Thoracic aorta (tissue), 2 donors: ENCODE data around the gene DAW1. TPM values are rescaled to one million over a fixed set of nuclear protein-coding genes. Genes with fewer than 3 reads are reported as not detected.

Experiments
- ATAC-seq: fragments of 150-250 bp; one replicate; pipeline ENCODE4 v1.8.0; 2017; ENCODE audit warnings: low read depth; ENCODE audit not compliant: insufficient number of reproducible peaks, low FRiP score
- DNase-seq: peaks from one replicate; pipeline ENCODE4 v3.0.0-alpha.2; 2020; ENCODE audit warnings: low spot score
- H3K27ac ChIP-seq, 2 donors: fragments of 200-600 bp; sonication (generic); 1 replicate in 1 of 2; 2 replicates in 1 of 2; pipeline ENCODE4 v1.5.1; 2016; ENCODE audit warnings: mild to moderate bottlenecking in 2 of 2, moderate library complexity in 2 of 2
- H3K27me3 ChIP-seq: fragments of 200-600 bp; sonication (generic); replicated peaks from 2 replicates; pipeline ENCODE4 v1.6.0; 2016; ENCODE audit warnings: mild to moderate bottlenecking; ENCODE audit not compliant: insufficient read depth
- H3K36me3 ChIP-seq: fragments of 200-600 bp; sonication (generic); one replicate; pipeline ENCODE4 v1.5.1; 2016
- H3K4me1 ChIP-seq, 2 donors: fragments of 200-600 bp; sonication (generic); 1 replicate in 1 of 2; 2 replicates in 1 of 2; pipeline versions ENCODE4 v1.5.1 to v1.6.0; 2016; ENCODE audit warnings: low read depth in 2 of 2, mild to moderate bottlenecking in 1 of 2; ENCODE audit not compliant: control insufficient read depth in 1 of 2
- H3K4me3 ChIP-seq: fragments of 200-600 bp; sonication (generic); 2 replicates; pipeline ENCODE4 v1.5.1; 2016; ENCODE audit warnings: mild to moderate bottlenecking
- H3K9me3 ChIP-seq: fragments of 200-600 bp; sonication (generic); 2 replicates; pipeline ENCODE4 v1.5.1; 2016
- CTCF ChIP-seq: fragments of 200-600 bp; sonication (generic); IDR thresholded peaks from one replicate; pipeline ENCODE4 v1.5.1; 2019; ENCODE audit warnings: antibody characterized with exemption
- total RNA-seq, 2 donors: library from RNA; depleted of rRNA; stranded (reverse); fragments of >200 nt; gene quantifications; one replicate each; pipeline versions ENCODE4 v1.1.0 to v1.2.3, GENCODE V29; 2016

The DAW1 gene
- total RNA-seq, 2 donors from 2014 or later: 1.1 to 1.2 TPM

- ATAC-seq (no peak), DNase-seq (no peak)
- Histone ChIP-seq H3K27ac (peak overlapping the region; percentile 73 to 80), H3K36me3 (no peaks in the 10 kb centered on the region), H3K4me3 (peak overlapping the region; percentile 22), H3K4me1 (peaks cover 22 to 52% of the 10 kb centered on the region in 2 donors), H3K27me3 (no peaks in the 10 kb centered on the region), H3K9me3 (no peaks in the 10 kb centered on the region)
- TF ChIP-seq CTCF: no peak
Observed at GRCh38 chr2:227877421-227878310, 6.2 kb downstream of the DAW1 start.

- no peak for TF ChIP-seq CTCF
- H3K4me1 ChIP-seq: peaks cover 18 to 48% of the 10 kb centered on the region in 2 donors
- no peaks in the 10 kb centered on the region for H3K9me3 ChIP-seq
Observed at GRCh38 chr2:227880460-227880859, 9.0 kb downstream of the DAW1 start.

GRCh38 chr2:227881866-227882517 is 10.6 kb downstream of the DAW1 start:
- DNase-seq (no peak), ATAC-seq (no peak)
- Histone ChIP-seq H3K4me1 (peaks cover 7 to 32% of the 10 kb centered on the region in 2 donors), H3K27me3 (no peaks in the 10 kb centered on the region), H3K9me3 (no peaks in the 10 kb centered on the region), H3K27ac (peak overlapping the region in 1 of 2 donors; percentile 52), H3K4me3 (peak overlapping the region; percentile 31), H3K36me3 (no peaks in the 10 kb centered on the region)
- TF ChIP-seq CTCF: no peak

More at GRCh38 chr2:227880460-227880859, 9.0 kb downstream of the DAW1 start:
- ATAC-seq: no peak
- DNase-seq: no peak
- peak overlapping the region in 1 of 2 donors; percentile 12 for H3K27ac ChIP-seq
- H3K36me3 ChIP-seq: no peaks in the 10 kb centered on the region
- no peaks in the 10 kb centered on the region for H3K27me3 ChIP-seq
- H3K4me3 ChIP-seq: no peak overlapping the region

- H3K27ac ChIP-seq: no peak overlapping the region
- no peak overlapping the region for H3K4me3 ChIP-seq
- peaks cover 0 to 20% of the 10 kb centered on the region in 2 donors for H3K4me1 ChIP-seq
- ATAC-seq (no peak), DNase-seq (no peak)
- no peaks in the 10 kb centered on the region for H3K36me3 ChIP-seq
- peak; percentile 54 for TF ChIP-seq CTCF
- H3K27me3 ChIP-seq: no peaks in the 10 kb centered on the region
- H3K9me3 ChIP-seq: no peaks in the 10 kb centered on the region
Observed at GRCh38 chr2:227884511-227884947, 13.1 kb downstream of the DAW1 start.

GRCh38 chr2:227886149-227886548 is 14.7 kb downstream of the DAW1 start:
- Histone ChIP-seq H3K27ac (no peak overlapping the region), H3K4me3 (no peak overlapping the region), H3K9me3 (no peaks in the 10 kb centered on the region), H3K4me1 (peaks cover 0 to 12% of the 10 kb centered on the region in 2 donors), H3K27me3 (no peaks in the 10 kb centered on the region), H3K36me3 (no peaks in the 10 kb centered on the region)
- ATAC-seq (no peak), DNase-seq (no peak)
- no peak for TF ChIP-seq CTCF
